Stimulated activated memory B cell treated with anti-CD40 and anti-IgM and Interleukin-4, amounts not matched to agents 10 μg/mL and 1 μg/mL and 100 μg/mL, for 72 hours (primary cell): Measurements from ENCODE around the gene GADD45G.

Experiments used
- ATAC-seq: fragments of 150-1000 bp; cut with Tn5 transposase; 2 replicates; pipeline ENCODE4 v1.10.0; 2021
- H3K27ac Mint-ChIP-seq: one replicate; pipeline ENCODE4 v1.8.0; 2022; ENCODE audit warnings: mild to moderate bottlenecking, mixed read lengths
- H3K27me3 Mint-ChIP-seq: one replicate; pipeline ENCODE4 v1.8.0; 2022; ENCODE audit warnings: mixed read lengths
- H3K36me3 Mint-ChIP-seq: one replicate; pipeline ENCODE4 v1.8.0; 2022; ENCODE audit warnings: mixed read lengths
- H3K4me1 Mint-ChIP-seq: one replicate; pipeline ENCODE4 v1.8.0; 2022; ENCODE audit warnings: mixed read lengths
- H3K4me3 Mint-ChIP-seq: one replicate; pipeline ENCODE4 v1.8.0; 2022; ENCODE audit warnings: mild to moderate bottlenecking, moderate library complexity, mixed read lengths
- H3K9me3 Mint-ChIP-seq: one replicate; pipeline ENCODE4 v1.8.0; 2022; ENCODE audit warnings: mixed read lengths

GADD45G gene, protein sequence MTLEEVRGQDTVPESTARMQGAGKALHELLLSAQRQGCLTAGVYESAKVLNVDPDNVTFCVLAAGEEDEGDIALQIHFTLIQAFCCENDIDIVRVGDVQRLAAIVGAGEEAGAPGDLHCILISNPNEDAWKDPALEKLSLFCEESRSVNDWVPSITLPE

DNA sequence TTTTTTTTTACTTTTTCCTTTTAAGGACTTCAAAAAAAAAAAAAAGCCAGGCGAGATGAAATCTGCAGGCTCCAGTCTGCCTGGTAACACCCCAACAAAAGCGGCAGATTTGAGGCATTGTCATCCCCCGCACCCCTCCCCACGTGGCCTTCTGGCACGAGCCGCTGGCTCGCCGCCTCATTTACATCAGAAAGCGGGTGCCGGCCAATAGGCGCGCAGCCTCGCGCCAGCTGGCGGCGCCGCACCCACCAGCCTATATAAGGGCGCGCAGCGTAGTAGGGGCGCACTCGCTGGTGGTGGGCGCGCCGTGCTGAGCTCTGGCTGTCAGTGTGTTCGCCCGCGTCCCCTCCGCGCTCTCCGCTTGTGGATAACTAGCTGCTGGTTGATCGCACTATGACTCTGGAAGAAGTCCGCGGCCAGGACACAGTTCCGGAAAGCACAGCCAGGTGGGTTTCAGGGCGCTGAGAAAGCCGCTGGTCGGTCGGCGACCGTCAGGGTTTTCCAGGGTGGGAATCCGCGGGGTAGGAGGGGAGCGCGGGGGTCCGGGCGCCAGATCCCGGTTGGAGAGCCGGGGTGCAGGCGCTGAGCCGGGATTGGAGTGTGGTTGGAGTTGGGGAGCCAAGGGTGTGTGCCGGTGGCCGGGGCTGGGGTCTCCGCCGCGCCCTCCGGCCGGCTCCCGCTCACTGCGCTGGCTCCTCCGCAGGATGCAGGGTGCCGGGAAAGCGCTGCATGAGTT is at the start of gene GADD45G:
GADD45G (plus strand) TSS at position 284 of the 736 bp plus-strand sequence; CDS start at position 394, 110 bp downstream.
- peak within 1 kb of the TSS; percentile 77 for H3K27ac Mint-ChIP-seq
- peaks cover 40% of the 10 kb centered on the region for H3K4me1 Mint-ChIP-seq
- no peaks in the 10 kb centered on the region for H3K9me3 Mint-ChIP-seq
- H3K27me3 Mint-ChIP-seq: peaks cover 25% of the 10 kb centered on the region
- H3K36me3 Mint-ChIP-seq: no peaks in the 10 kb centered on the region
- peak within 1 kb of the TSS; percentile 88 for H3K4me3 Mint-ChIP-seq
- ATAC-seq: peak; percentile 81

DNA sequence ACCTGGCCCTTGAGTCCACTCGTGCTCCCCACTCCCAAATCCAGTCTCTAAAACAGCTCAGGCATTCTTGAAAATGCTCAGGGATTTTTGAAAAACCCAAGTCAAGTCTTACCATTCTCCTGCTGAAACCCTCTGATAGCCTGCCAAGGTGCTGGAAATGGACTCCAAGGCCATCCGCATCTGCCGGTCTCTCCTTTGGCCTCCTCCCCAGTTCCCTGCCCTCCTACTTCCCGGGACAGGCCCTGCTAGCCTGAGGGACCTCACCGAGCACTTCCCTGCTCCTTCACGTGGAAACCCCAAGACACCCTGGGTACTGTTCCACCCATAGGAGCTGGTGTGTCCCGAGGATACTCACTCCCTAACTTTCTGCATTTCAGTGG is 49.8 kb upstream of the GADD45G start:
- Mint-ChIP-seq H3K4me1 (peaks cover 25% of the 10 kb centered on the region), H3K27me3 (no peaks in the 10 kb centered on the region), H3K4me3 (no peak overlapping the region), H3K27ac (peak overlapping the region; percentile 62), H3K36me3 (no peaks in the 10 kb centered on the region), H3K9me3 (no peaks in the 10 kb centered on the region)
- no peak for ATAC-seq

DNA sequence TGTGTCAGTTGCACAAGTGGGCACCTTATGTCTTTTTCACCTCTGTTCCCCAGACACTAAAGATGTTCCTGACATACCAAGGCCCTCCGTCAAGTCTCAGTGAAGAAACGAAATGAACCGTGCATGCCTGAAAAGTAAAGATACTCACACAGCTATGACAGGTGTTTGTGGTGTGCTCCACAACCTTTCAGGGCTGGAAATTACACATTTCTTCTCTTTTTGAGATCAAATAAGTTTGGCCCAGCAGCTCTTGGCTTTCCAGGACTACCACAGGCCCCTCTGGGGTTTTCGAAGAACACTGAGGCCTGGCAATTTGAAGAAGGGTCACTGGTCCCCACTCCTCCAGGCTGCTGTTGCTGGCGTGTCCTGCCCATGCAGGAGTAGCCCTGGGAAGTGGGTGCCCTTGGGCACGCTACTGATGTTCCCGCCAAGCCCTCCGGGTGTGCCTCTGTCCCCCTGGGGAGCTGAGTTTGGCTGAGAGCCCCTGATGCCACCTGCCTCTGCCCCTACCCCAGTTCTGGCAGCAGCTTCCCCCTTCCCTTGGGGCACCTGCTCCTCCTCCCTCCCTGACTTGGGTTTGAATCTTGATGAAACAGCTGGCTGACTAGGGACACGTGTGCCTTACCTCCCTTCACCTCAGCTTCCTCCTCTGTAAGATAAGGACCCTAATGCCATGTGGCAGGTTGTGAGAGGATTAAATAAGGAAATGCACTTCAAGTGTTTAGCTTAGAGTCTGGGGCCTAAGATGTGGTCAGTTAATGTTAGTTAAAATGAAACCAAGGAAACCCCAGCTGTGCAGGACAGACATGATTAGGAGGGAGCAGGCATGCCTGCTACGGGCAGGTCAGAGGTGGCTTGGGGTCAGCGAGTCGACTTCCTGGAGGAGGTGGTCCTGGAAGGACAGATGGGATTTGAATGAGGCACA is 49.1 kb upstream of the GADD45G start:
- Mint-ChIP-seq H3K36me3 (no peaks in the 10 kb centered on the region), H3K27ac (peak overlapping the region; percentile 62), H3K4me1 (peaks cover 18% of the 10 kb centered on the region), H3K9me3 (no peaks in the 10 kb centered on the region), H3K27me3 (no peaks in the 10 kb centered on the region), H3K4me3 (peak overlapping the region; percentile 36)
- ATAC-seq: peak; percentile 77

DNA sequence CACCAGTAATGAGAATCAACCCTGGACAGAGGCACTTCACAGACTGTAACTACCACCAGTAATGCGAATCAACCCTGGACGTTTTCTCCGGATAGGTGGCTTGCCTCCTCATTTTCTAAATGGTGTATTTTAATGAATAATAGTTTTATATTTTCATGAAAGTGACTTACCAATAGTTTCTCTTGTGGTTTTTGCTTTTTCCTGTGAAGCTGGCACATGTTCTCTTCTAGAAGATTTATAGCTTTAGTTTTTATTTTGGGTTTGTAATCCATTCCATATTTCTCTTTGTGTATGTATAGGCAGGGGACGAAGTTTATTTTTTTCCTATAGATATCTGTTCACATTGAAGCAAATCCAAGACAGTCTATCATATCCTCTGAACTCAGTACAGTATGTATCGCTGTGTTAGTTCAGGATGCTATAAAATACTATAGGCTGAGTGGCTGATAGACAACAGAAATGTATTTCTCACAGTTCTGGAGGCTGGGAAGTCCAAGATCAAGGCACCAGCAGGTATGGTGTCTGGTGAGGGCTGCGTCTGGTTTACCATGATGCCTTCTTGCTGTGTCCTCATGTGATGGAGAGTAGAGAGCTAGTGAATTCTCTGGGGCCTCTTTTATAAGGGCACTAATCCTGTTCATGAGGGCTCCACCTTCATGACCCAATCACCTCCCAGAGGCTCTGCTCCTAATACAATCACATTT is 46.5 kb upstream of the GADD45G start:
- Mint-ChIP-seq H3K27ac (no peak overlapping the region), H3K9me3 (no peaks in the 10 kb centered on the region), H3K4me3 (no peak overlapping the region), H3K27me3 (peaks cover 4% of the 10 kb centered on the region), H3K4me1 (peaks cover 18% of the 10 kb centered on the region), H3K36me3 (no peaks in the 10 kb centered on the region)
- no peak for ATAC-seq

DNA sequence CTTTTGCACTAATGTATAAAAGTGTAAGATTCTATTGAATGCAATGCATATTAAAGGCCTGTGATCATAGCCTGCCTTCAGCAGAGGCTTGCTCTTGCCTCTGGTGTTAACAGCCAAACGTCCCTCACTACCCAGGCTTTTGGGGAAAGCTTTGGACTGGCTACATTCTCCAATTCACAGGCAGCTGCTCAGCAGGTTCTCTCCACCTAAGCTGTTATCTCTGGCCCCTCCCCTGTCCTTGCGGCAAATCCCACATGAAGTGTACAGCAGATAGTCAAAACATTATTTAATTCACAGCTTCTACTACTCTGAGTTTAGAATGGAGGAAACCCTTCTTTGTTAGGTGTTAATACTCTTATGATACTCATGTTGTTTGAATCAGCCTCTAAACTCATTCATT is 45.9 kb upstream of the GADD45G start:
- no peak overlapping the region for H3K4me3 Mint-ChIP-seq
- H3K4me1 Mint-ChIP-seq: peaks cover 19% of the 10 kb centered on the region
- H3K9me3 Mint-ChIP-seq: no peaks in the 10 kb centered on the region
- no peak for ATAC-seq
- H3K27me3 Mint-ChIP-seq: peaks cover 9% of the 10 kb centered on the region
- H3K36me3 Mint-ChIP-seq: no peaks in the 10 kb centered on the region
- H3K27ac Mint-ChIP-seq: no peak overlapping the region

DNA sequence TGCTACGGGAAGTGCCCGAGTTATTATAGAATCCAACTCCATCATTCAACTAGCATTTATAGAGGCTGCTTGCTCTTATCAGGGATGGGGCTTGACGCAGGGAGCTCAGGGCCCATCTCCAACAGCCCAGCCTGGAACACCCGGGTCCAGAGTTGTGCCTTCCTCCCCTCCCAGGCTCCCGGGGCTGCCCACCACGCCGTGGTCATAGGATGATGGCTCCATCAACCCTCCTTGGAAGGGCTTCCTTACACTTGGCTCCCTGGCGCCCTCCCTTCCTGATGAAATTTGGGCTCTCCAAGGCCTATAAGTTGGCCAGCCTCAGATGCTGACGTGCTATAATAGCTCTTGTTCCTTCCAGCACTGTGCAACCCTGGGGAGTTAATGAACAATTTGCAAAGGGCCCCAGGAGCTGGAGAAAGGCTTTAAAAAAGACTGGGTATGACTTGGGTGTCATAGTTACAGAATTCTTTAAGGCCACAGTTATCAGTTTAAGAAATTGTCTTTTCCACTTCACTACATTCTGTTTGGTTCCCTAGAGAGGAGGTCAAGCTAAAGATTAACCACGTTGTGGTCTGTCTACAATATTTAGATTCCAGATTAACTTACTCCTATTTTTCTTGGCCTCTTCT is 42.5 kb upstream of the GADD45G start:
- Mint-ChIP-seq H3K36me3 (no peaks in the 10 kb centered on the region), H3K9me3 (peaks cover 3% of the 10 kb centered on the region), H3K27me3 (peaks cover 19% of the 10 kb centered on the region), H3K27ac (no peak overlapping the region), H3K4me3 (no peak overlapping the region), H3K4me1 (peaks cover 10% of the 10 kb centered on the region)
- no peak for ATAC-seq

DNA sequence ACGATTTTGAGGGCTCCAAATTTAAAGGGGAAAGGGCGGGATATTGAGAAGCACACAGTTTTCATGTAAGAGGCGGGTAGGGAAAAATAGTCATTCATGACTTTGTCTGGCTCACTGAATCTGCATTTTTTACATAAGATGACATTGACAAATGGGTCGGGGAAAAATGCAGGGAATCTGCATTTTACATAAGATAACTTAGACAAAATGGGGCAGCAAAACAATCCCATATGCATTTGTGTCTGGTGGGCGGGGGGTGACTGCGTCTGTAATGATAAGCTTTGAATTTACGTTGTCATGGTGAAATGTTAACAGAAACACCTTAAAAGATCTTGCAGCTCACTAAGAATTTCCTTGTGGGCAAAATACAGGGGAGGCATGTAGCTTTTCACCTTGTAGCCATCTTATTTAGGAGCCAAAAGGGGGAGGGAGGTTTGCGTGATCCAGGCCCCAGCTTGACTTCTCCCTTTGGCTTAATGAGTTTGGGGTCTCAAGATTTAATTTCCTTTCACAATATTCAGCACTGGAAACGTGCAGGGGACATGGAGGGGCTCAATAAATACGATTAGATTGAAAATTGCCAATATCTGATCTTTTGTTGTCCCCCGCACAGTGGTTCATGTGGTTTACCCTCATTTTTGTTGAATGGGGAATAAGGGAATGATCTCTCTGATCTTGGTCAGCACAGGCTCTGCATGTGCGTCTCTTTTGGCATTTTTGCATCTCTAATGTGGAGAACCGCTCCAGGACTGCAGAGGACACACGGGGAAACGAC is 41.1 kb upstream of the GADD45G start:
- Mint-ChIP-seq H3K4me1 (peaks cover 10% of the 10 kb centered on the region), H3K36me3 (no peaks in the 10 kb centered on the region), H3K27ac (no peak overlapping the region), H3K4me3 (no peak overlapping the region), H3K27me3 (peaks cover 19% of the 10 kb centered on the region), H3K9me3 (peaks cover 3% of the 10 kb centered on the region)
- no peak for ATAC-seq

DNA sequence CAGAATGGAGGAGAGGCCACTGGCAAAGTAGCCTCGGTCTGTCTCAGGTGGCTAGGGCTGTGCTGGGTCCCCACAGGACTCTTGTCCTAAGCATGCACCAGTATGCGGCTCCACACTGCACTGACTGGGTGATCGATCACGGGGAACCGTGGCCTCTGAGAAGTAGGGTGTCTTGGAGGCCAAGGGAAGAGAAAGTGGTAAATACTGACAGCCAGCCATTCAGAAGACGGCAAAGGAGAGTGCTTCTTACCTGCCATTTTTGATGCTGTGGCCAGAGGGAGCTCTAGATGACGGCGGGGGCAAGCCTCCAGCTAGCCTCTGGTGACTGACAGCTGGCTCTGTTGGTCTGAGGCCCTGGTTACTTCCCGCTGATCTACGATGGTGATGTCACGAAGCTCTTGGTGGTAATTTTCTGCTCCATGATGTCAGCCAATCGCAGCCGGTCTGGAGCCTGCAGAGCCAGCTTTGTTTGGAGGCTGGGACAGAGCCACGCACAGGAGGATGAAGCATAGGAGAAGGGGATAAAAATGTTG is 40.4 kb upstream of the GADD45G start:
- ATAC-seq: peak; percentile 48
- peaks cover 10% of the 10 kb centered on the region for H3K4me1 Mint-ChIP-seq
- H3K4me3 Mint-ChIP-seq: no peak overlapping the region
- no peaks in the 10 kb centered on the region for H3K36me3 Mint-ChIP-seq
- no peak overlapping the region for H3K27ac Mint-ChIP-seq
- H3K27me3 Mint-ChIP-seq: peaks cover 19% of the 10 kb centered on the region
- H3K9me3 Mint-ChIP-seq: peaks cover 3% of the 10 kb centered on the region

DNA sequence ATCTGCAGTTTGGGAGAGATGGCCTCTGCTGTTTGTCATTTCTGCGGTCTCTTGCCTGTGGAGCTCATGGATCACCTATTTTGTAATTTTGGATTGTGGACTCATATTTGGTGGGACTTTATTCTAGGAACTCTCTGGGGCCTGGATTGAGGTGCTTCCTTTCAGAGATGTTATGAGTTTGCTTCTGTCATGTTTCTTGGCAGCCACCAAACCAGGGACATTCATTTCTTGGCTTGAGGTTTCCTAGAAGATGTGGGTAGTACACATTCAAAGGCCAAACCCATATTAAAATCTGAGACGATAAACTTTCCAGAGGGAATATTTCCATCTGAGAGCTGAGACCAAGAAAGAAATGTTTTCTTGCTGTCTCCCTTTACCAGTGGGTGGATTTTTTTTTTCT is 37.2 kb upstream of the GADD45G start:
- peaks cover 3% of the 10 kb centered on the region for H3K9me3 Mint-ChIP-seq
- peaks cover 36% of the 10 kb centered on the region for H3K27me3 Mint-ChIP-seq
- H3K4me1 Mint-ChIP-seq: peaks cover 10% of the 10 kb centered on the region
- H3K4me3 Mint-ChIP-seq: no peak overlapping the region
- H3K27ac Mint-ChIP-seq: no peak overlapping the region
- no peak for ATAC-seq
- no peaks in the 10 kb centered on the region for H3K36me3 Mint-ChIP-seq

DNA sequence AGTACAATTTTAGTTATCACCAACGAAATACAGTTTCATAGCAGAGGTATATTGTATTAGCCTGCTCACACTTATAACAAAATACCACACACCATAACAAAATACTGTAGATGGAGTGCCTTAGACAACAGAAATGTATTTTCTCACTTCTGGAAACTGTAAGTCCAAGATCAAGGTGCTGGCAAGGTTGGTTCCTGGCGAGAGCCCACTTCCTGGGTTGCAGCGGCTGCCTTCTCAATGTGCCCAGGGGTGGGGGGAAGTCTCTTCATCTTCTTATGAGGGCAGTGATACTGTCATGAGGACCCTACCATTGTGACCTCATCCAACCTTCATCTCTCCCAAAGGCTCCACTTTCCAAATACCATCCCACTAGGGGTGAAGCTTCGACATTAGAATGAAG is 30.5 kb upstream of the GADD45G start:
- Mint-ChIP-seq H3K27me3 (peaks cover 52% of the 10 kb centered on the region), H3K27ac (no peak overlapping the region), H3K36me3 (no peaks in the 10 kb centered on the region), H3K4me3 (no peak overlapping the region), H3K4me1 (no peaks in the 10 kb centered on the region), H3K9me3 (no peaks in the 10 kb centered on the region)
- no peak for ATAC-seq

DNA sequence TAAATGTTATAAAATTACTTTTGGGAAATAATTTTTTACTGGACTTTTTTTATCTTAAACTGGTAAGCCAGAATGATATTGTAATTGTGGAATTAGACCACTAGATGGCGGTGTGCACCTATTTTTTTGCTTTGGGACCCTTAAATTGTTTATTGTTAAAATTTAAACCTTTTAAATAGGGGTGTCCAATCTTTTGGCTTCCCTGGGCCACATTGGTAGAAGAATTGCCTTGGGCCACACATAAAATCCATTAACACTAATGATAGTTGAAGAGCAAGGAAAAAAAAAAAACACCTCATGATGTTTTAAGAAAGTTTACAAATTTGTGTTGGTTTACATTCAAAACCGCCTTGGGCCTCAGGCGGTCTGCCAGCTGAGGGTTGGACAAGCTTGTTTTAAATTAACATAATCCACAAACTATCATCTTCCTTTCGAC is 28.4 kb upstream of the GADD45G start:
- no peaks in the 10 kb centered on the region for H3K9me3 Mint-ChIP-seq
- H3K27ac Mint-ChIP-seq: no peak overlapping the region
- no peak overlapping the region for H3K4me3 Mint-ChIP-seq
- peaks cover 8% of the 10 kb centered on the region for H3K4me1 Mint-ChIP-seq
- ATAC-seq: no peak
- H3K36me3 Mint-ChIP-seq: no peaks in the 10 kb centered on the region
- H3K27me3 Mint-ChIP-seq: peaks cover 68% of the 10 kb centered on the region

DNA sequence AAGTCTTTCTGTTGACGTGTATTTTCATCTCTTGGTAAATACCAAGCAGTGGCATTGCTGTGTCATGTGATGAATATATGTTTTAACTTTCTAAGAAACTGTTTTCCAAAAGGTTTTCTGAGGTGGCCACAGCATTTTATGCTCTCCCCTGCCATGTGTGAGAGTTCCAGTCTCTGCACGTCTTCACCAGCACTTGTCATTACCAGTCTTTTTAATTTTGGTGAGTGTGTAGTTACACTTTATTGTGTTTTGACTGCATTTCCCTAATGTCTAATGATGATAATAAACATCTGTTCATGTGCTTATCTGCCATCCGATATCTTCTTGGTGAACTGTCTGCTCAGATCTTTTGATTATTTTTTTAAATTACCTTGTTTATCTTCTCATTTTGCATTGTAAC is 27.4 kb upstream of the GADD45G start:
- H3K27me3 Mint-ChIP-seq: peaks cover 68% of the 10 kb centered on the region
- H3K4me1 Mint-ChIP-seq: peaks cover 8% of the 10 kb centered on the region
- no peak for ATAC-seq
- H3K4me3 Mint-ChIP-seq: no peak overlapping the region
- no peaks in the 10 kb centered on the region for H3K36me3 Mint-ChIP-seq
- no peaks in the 10 kb centered on the region for H3K9me3 Mint-ChIP-seq
- no peak overlapping the region for H3K27ac Mint-ChIP-seq

DNA sequence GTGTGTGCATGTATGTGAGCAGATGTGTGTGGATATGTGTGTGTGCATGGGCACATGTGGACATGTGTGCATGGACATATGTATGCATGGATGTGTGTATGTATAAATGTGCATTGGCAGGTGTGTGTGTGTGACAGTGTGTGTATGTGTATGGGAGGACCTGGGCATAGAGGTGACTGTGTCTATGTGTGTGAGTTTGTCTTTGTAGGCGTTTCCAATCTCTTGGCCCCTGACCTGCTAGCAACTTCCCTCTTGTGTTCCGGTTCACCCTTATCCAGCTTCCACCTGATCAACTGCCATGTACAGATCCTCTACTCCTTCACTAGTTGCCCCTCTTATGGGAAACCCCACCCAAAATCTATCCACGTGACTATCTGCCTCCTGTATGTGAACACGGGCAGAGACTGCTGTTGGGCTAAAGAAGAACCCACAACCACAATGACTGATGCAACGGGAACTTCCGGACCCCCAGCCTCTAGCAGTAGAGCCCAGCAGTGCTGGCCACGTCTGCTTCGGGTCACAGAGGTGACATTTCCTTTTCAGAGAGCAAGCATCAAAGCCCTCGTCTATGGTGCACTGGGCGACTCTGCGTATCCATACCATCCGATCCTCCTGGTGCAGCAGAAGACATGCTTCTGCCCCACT is 24.9 kb upstream of the GADD45G start:
- H3K4me3 Mint-ChIP-seq: no peak overlapping the region
- no peak for ATAC-seq
- H3K4me1 Mint-ChIP-seq: peaks cover 8% of the 10 kb centered on the region
- peaks cover 81% of the 10 kb centered on the region for H3K27me3 Mint-ChIP-seq
- peaks cover 7% of the 10 kb centered on the region for H3K9me3 Mint-ChIP-seq
- no peak overlapping the region for H3K27ac Mint-ChIP-seq
- no peaks in the 10 kb centered on the region for H3K36me3 Mint-ChIP-seq
